Measurements from ENCODE around the gene SGTA. TPM values are rescaled to one million over a fixed set of nuclear protein-coding genes. Genes with fewer than 3 reads are reported as not detected.

Gene SGTA
- total RNA-seq = 27.4 and 27.6 TPM in 2 replicates

GRCh38 chr19:2782936-2783780 is at the start of gene SGTA:
SGTA (minus strand) TSS chr19:2783273; CDS start chr19:2769068, 14,205 bp downstream.

GRCh38 chr19:2819540-2820111 is 36.6 kb upstream of the SGTA start, which contains the start of gene ZNF554:
ZNF554 (plus strand) TSS chr19:2819868; CDS start chr19:2820072, 204 bp downstream.

GRCh38 chr19:2785244-2785997 is 2.3 kb upstream of the SGTA start, which contains the start of gene THOP1:
THOP1 (plus strand) TSS chr19:2785503; CDS start chr19:2785663, 160 bp downstream.

GRCh38 chr19:2739602-2740313 is 43.3 kb downstream of the SGTA start, which contains the start of gene SLC39A3:
SLC39A3 (minus strand) TSS chr19:2740017; CDS start chr19:2737257, 2,760 bp downstream.

GRCh38 chr19:2720777-2721569 is 62.1 kb downstream of the SGTA start, which contains the start of gene DIRAS1:
DIRAS1 (minus strand) TSS chr19:2721372; CDS start chr19:2717806, 3,566 bp downstream.

Other genes with a start within 250 kb of the SGTA start
- 1.4 TPM in 2 replicates for gene GNG7, start 80.6 kb downstream of the SGTA start, total RNA-seq
- 0.17 and 0.33 TPM in 2 replicates for gene DIRAS1, start 61.9 kb downstream of the SGTA start, total RNA-seq
- 16.1 and 16.9 TPM in 2 replicates for gene SLC39A3, start 43.3 kb downstream of the SGTA start, total RNA-seq
- 37.2 and 46.7 TPM in 2 replicates for gene THOP1, start 2.2 kb upstream of the SGTA start, total RNA-seq
- gene ZNF554, start 36.6 kb upstream of the SGTA start, total RNA-seq = 3.4 and 3.9 TPM in 2 replicates
- 5.6 and 6.4 TPM in 2 replicates for gene ZNF555, start 58.2 kb upstream of the SGTA start, total RNA-seq
- not detected in 2 replicates for gene ZNF556, start 84.1 kb upstream of the SGTA start, total RNA-seq
- gene ZNF57, start 117.7 kb upstream of the SGTA start, total RNA-seq = 2.6 and 4.2 TPM in 2 replicates
- gene ZNF77, start 161.7 kb upstream of the SGTA start, total RNA-seq = 3.6 and 5.7 TPM in 2 replicates
- 1.7 TPM in 2 replicates for gene TLE6, start 194.3 kb upstream of the SGTA start, total RNA-seq
- 4.8 and 6.0 TPM in 2 replicates for gene TLE2, start 246.0 kb upstream of the SGTA start, total RNA-seq